Measurements from ENCODE around the gene GPX6.

DNA sequence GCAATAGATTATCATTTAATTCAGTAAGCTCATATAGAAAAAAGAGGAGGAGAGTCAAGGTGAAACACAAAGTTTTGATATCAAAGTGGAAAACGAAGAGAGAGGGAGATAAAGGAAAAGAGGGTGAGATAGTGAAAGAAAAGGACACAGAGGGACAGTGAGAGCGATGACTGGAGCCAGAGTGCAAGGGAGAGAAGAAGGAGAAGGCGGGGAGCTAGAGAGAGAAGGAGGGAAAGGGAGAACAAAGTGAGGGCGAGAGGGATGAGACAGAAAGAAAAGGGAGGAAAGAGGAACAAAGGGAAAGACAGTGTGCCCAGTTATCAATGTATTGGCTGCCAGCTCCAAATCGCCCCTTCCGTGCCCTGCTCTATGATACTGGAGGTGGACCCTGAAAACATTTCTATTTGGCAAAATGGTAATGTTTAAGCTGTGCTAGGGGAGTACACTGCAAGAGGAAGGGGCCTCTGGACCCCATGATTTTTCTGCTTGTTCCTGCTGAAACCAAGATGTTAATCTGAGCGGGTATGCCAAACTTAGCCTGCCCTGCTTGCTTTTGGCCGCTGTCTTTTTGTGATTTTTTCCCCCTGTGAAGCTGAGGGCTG is 37.9 kb upstream of the GPX6 start:
- TF ChIP-seq CTCF (IDR thresholded peaks at IDR 0.05; ENCODE audit: low read length) = no peak
- no peak for TF ChIP-seq EZH2 (IDR thresholded peaks at IDR 0.05; ENCODE audit: borderline replicate concordance, low read length)
